C4-2B (cell line): ENCODE measurements around the gene XNDC1N.

Experiments used
- H3K27ac ChIP-seq: fragments of 450-650 bp; 2 replicates; pipeline ENCODE4 v1.5.1; 2017
- ZFX ChIP-seq: fragments of 450-650 bp; IDR thresholded peaks from 2 replicates; pipeline ENCODE4 v1.6.1; 2017
- TF ChIP-seq, protein P1 (sequence below): fragments of 450-650 bp; conservative IDR thresholded peaks from 2 replicates; pipeline ENCODE4 v1.5.1; 2017; ENCODE audit warnings: mild to moderate bottlenecking

The XNDC1N gene, protein sequence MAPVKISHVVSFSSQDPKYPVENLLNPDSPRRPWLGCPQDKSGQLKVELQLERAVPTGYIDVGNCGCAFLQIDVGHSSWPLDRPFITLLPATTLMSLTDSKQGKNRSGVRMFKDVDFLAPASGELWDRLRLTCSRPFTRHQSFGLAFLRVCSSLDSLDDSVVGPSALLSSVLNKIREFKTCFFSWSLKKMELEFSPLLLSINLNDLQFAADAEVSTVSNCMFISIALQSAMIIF

DNA sequence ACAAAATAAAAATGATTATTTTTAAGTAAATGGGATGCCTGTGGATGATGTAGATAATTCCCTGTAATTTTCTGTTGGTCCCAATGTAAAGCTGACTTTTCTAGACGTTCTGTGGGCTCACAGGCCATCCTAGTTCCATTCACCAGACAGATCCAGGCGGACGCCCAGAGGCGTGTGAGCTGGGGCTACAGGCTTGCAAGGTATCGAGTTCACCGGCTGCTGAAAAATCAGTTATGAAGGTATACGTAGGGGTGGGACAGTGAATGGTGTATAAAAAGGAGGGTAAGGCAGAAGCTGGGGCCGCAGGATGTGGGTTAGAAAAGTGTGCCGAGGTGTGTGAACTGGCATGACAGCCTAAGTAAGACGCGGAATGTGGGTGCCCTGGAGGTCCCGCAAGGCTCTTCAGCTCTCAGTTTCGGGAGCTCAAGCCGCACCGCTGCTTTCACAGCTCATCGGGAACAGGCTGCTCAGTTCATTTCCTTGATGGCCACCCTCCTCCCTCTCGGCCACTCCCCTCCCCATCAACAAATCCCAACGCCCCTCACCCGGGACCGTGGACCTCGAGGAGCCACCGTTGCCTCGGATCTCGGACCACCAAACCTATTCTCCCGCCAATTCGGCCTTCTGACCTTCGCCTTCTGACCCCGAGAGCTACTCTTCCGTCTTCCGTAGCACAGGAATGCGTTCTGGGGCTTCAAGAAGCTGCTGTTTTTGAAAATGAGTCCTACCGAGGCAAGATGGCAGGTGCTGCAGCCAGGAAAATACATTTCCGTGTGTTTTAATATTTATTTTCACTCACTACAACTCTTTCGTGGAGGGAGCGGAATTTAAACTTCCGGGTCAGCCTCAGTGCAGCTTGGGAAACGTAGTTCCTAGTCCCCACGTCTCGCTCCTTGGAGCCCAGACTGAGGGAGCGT, at the start of gene XNDC1N:
Gene XNDC1N, minus strand, starts transcription at position 775 of the 917 bp plus-strand sequence. CDS start 5,241 bp downstream, outside the sequence.
- TF ChIP-seq, protein P1, sequence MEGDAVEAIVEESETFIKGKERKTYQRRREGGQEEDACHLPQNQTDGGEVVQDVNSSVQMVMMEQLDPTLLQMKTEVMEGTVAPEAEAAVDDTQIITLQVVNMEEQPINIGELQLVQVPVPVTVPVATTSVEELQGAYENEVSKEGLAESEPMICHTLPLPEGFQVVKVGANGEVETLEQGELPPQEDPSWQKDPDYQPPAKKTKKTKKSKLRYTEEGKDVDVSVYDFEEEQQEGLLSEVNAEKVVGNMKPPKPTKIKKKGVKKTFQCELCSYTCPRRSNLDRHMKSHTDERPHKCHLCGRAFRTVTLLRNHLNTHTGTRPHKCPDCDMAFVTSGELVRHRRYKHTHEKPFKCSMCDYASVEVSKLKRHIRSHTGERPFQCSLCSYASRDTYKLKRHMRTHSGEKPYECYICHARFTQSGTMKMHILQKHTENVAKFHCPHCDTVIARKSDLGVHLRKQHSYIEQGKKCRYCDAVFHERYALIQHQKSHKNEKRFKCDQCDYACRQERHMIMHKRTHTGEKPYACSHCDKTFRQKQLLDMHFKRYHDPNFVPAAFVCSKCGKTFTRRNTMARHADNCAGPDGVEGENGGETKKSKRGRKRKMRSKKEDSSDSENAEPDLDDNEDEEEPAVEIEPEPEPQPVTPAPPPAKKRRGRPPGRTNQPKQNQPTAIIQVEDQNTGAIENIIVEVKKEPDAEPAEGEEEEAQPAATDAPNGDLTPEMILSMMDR = no peak
- TF ChIP-seq ZFX = no peak
- peak within 1 kb of the TSS; percentile 89 for H3K27ac ChIP-seq

DNA sequence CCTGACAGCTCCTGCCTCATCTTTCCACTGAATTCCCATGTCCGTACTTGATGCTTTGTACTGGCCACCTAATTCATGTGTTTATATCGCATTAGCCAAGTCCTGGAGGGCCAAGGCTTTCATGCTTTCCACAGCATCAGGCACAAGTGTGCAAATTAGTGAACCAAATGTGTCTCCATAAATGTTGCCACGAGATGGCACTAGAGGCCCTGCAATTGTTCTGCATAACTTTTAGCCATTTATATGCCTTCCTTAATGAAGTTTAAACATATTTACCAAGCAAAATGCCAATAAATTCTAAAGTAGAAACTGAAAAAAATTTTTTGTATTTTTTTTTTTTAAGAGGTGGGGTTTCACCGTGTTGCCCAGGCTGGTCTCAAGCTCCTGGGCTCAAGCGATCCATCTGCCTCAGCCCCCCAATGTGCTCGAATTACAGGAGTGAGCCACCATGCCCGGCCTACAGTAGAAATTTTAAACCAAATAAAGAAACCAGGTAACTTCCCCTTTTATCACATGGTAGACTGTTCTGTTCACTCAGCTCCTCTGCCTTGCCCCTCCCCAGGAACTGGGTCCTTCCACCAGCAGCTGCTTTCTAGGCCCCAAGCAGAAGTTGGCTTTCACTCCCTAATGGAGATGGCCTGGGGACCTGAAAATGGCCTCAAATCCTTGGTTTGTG, 49.5 kb upstream of the XNDC1N start:
- TF ChIP-seq, protein P1 = peak; percentile 90
- TF ChIP-seq ZFX = no peak
- H3K27ac ChIP-seq = no peak overlapping the region

DNA sequence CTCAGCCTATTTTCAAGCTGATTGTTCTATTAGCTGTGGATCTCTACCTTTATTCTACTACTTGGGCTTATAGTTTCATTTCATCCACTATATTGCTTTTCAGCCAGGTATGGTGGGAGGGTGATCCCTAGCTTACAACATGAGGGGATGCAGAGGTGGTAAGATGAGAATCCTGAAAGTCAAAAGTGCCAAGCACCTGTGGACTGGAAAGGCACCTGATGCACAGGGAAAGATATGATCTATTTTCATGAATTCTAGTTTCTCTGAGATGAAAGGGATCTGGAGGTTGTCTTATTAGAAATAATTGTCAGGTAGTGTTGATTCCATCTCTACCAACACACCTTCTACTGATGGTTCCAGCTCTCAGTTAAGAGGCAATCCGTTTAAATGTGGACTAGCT, 48.7 kb upstream of the XNDC1N start:
- no peak overlapping the region for H3K27ac ChIP-seq
- TF ChIP-seq, protein P1 = no peak
- TF ChIP-seq ZFX = no peak

DNA sequence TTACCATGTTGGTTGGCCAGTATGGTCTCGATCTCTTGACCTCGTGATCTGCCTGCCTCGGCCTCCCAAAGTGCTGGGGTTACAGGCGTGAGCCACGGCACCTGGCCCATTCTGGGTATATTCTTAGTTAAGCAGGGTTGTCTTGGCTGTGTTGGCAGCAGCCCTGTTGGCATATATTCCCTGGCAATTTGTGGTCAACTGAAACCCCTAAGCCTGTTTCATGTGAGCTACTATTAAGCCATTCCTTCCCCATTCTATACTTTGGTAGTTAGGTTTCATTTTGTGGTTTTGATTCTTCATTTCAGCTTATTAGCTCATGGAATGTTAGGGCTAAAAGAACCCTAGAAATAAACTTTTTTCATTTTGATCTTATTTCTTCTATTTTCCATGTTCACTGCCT, 48.2 kb upstream of the XNDC1N start:
- H3K27ac ChIP-seq = no peak overlapping the region
- TF ChIP-seq, protein P1 = no peak
- no peak for TF ChIP-seq ZFX

DNA sequence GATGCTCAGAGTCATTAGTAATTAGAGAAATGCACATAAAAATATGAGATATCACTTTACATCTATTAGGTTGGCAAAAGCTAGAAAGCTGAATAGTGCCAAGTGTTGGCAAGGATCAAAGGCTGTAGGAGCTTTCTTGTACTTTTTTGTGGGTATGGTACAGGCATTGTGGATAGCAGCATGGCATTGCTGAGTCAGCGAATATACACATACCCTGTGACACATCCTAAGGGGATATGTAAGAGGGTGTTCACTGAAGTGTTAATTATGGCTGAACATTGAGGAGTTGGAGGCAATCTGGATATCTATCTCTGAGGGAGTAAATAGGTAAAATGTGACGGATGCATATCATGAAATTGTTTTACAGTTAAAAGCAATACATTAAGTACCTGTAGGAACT, 43.3 kb upstream of the XNDC1N start:
- H3K27ac ChIP-seq = no peak overlapping the region
- TF ChIP-seq, protein P1 = no peak

DNA sequence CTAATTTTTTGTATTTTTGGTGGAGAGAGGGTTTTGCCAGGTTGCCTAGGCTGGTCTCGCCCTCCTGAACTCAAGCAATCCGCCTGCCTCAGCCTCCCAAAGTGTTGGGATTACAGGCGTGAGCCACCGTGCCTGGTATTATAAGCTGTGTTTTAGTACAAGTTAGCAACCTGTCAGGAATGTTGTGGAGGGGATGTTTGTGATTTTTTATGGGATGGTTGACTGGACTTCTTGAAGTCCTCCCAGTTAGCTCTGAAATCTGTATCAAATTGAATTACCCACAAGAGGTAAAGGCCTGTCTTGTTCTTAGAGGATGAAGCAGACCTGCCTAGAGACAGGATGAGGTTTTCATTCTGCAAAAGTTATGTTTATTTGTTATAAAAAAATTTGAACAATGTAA, 36.2 kb upstream of the XNDC1N start:
- TF ChIP-seq ZFX = no peak
- TF ChIP-seq, protein P1 = no peak
- no peak overlapping the region for H3K27ac ChIP-seq

DNA sequence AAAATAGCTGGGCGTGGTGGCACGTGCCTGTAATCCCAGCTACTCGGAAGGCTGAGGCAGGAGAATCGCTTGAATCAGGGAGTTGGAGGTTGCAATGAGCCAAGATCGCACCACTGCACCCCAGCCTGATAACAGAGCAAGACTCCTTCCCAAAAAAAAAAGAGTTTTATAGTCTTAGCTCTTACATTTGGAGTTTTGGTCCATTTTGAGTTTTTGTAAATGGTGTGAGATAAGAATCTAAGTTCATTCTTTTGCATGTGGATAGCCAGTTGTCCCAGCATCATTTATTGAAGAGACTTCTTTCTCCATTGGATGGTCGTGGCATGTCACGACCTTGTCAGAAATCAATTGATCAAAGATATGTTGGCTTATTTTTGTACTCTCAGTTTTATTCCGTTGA, 35.1 kb upstream of the XNDC1N start:
- no peak overlapping the region for H3K27ac ChIP-seq
- TF ChIP-seq, protein P1 = no peak
- no peak for TF ChIP-seq ZFX
